Measurements from ENCODE around the gene TNNT3. TPM values are rescaled to one million over a fixed set of nuclear protein-coding genes. Genes with fewer than 3 reads are reported as not detected.

The TNNT3 gene
- total RNA-seq, 4 donors from 2014 or later, result 3.2 to 60.6 (median 29.3) TPM; not detected in 1

DNA sequence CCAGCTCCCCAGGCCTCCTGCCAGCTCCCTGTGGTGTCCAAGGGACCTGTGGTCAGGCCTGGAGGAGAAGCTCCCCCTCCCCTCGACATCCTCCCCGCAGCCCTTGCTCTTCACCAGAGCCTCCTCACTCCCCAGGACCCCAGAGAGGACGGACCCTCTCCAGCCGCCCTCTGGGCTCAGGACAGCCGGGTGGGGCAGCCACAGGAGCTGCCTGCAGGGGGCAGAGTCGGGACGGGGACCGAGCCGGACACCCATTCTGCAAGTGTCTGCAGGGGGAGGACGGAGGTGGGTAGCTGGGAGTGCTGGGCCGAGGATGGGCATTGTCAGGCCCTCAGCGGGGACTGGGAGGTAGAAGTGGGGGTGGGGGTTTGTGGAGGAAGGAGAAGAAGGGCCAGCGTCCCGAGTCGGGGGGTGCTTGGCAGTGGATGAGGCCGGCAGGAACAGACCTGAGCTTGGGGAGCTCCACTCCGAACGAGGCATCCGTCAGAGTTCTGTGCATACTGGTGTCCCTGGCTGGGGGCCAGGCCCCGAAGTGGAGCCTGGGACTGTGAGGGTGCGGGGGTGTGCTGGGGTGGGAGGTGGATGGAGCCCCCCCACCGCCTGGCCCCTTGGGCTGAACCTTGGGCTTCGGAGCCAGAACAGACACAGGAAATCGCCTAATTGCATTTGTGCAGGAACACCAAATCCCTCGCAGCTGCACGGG, 43.0 kb upstream of the TNNT3 start:
- H3K9me3 ChIP-seq, result no peaks in the 10 kb centered on the region
- H3K27me3 ChIP-seq, result no peaks in the 10 kb centered on the region
- peak; percentile 80 to 90 for DNase-seq
- no peaks in the 10 kb centered on the region for H3K36me3 ChIP-seq
- TF ChIP-seq, protein P1, sequence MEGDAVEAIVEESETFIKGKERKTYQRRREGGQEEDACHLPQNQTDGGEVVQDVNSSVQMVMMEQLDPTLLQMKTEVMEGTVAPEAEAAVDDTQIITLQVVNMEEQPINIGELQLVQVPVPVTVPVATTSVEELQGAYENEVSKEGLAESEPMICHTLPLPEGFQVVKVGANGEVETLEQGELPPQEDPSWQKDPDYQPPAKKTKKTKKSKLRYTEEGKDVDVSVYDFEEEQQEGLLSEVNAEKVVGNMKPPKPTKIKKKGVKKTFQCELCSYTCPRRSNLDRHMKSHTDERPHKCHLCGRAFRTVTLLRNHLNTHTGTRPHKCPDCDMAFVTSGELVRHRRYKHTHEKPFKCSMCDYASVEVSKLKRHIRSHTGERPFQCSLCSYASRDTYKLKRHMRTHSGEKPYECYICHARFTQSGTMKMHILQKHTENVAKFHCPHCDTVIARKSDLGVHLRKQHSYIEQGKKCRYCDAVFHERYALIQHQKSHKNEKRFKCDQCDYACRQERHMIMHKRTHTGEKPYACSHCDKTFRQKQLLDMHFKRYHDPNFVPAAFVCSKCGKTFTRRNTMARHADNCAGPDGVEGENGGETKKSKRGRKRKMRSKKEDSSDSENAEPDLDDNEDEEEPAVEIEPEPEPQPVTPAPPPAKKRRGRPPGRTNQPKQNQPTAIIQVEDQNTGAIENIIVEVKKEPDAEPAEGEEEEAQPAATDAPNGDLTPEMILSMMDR (IDR thresholded peaks at IDR 0.05), result peak; percentile 25 to 38 (median 32)
- TF ChIP-seq POLR2A (IDR thresholded peaks at IDR 0.05), result no peak
- peak overlapping the region in 1 of 2 donors; percentile 13 for H3K4me3 ChIP-seq
- peaks cover 0 to 21% of the 10 kb centered on the region in 2 donors for H3K4me1 ChIP-seq
- intact Hi-C loops (cut with DNase I; ENCODE audit: low total_unique reads), result no loop called here
- peak overlapping the region; percentile 86 to 89 for H3K27ac ChIP-seq

DNA sequence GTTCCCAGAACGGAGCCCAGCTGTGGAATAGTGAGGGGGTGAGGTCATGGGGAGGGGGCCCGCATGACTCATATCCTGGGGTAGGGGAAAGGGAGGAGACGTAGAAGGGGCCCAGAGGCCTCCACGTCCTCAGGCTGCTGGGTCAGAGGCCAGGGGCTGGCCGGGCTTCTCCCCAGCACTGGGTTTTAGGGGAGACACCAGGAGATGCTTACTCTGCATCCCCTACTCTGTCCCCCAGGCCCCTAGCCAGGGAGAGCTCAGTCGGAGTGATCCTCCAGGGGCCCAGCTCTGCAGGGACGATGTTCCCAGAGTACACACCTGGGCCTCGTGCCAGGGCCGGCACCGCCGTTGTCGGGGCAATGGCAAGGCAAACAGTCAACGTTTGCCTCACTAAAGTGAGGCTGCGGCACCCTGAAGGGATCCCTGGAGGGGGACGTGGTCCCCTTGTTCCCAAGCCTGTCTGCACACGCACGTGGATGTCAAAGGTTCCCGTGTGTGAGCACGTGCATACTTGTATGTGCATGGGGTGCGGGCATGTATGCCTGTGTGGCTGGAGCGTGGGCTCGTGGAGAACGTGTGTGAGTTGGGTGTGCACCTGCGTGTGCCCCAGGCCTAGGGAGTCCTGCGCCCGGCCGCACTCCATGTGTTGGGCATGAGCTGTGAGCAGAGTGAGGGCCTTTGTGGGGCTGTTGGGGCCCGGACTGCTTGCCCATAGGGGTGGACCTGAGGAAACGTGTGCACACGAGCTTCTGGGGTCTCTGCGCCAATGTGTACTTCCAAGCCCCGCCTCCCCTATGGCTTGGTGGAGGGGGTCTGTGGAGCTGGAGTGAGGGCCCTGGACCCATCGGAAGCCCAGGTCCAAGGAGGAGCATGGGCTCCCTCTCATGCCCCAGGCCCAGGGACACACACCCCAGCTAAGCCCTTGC, 42.0 kb upstream of the TNNT3 start:
- Histone ChIP-seq H3K27ac (peak overlapping the region; percentile 86 to 89), H3K27me3 (no peaks in the 10 kb centered on the region), H3K36me3 (no peaks in the 10 kb centered on the region), H3K9me3 (no peaks in the 10 kb centered on the region), H3K4me3 (no peak overlapping the region), H3K4me1 (peaks cover 0 to 28% of the 10 kb centered on the region in 2 donors)
- TF ChIP-seq, protein P1 (IDR thresholded peaks at IDR 0.05), result no peak
- no peak for TF ChIP-seq POLR2A (IDR thresholded peaks at IDR 0.05)
- intact Hi-C loops (cut with DNase I; ENCODE audit: low total_unique reads), result no loop called here
- peak; percentile 69 to 82 for DNase-seq

DNA sequence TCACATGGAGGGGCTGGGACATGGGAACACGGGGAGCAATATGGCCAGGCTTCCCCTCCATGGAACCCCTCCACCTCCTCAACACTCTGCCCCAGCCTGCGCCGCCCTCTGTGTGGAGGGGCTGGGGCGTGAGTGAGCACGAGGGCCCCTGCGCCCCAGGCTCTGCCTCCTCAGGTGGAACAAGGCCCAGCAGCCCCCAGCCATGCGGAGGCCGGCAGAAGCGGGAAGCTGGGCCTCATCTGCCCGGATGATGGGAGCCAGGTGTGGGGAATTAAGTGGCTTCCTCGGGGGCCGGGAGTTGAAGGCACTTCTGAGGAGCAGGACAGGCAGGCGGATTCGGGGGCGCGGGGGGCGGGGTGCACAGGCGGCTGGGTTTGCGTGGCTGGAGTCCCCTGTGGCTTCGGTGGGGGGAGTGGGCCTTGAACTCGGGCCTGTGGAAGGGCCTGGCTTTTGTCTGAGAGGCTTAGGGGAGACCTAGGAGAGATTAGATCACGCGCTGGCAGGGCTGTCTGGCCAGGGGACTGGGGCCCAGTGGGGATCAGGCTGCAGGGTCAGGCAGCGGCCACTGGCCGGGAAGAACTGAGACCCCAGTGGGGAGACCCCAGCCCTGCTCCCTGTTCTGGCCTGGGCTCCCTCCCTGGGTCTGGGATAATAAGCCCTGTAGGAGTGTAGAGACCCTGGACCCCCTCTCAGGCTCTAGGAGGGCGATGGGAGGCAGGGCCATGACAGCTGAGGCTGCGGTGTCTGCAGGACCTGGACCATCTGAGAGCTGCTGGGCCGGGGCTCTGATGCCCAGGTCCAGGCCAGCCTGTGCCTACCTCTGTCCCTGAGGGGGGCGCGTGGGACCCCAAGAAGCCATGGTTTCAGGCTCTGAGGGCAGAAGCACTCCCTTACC, 41.1 kb upstream of the TNNT3 start:
- no peaks in the 10 kb centered on the region for H3K36me3 ChIP-seq
- peaks cover 0 to 28% of the 10 kb centered on the region in 2 donors for H3K4me1 ChIP-seq
- peak overlapping the region; percentile 86 to 89 for H3K27ac ChIP-seq
- H3K9me3 ChIP-seq, result no peaks in the 10 kb centered on the region
- no peaks in the 10 kb centered on the region for H3K27me3 ChIP-seq
- DNase-seq, result peak; percentile 55 to 72
- H3K4me3 ChIP-seq, result no peak overlapping the region
- intact Hi-C loops (cut with DNase I; ENCODE audit: low total_unique reads), result no loop called here
- TF ChIP-seq POLR2A (IDR thresholded peaks at IDR 0.05), result no peak
- TF ChIP-seq, protein P1 (IDR thresholded peaks at IDR 0.05), result no peak

DNA sequence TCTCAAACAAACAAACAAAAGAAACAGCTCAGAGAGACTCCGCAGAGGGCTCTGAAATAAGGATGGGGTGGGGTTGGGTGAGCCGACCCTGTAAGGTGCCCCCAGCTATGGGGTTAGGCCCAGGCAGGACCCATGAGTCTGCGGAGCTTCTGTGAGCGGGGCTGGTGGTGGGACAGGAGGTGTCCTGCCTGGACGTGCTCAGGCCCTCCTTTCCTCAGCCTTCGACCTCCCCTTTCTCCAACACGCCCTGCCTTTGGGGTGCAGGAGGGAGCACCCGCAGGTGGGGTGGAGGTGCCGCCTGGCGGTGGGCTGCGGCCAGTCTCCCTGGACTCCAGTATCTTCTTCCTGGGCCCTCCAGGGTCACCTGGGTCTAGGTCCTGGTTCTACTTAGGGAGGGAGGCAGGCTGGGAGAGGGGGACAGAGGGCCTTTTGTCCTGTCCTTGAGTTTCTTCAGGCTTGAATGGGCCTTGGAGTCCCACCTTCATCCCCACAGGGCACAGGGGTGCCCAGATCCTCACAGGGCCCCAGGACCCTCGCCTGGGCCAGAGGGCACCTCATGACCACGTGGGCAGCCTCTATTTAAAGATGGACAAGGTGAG, 40.1 kb upstream of the TNNT3 start:
- TF ChIP-seq, protein P1 (IDR thresholded peaks at IDR 0.05), result no peak
- TF ChIP-seq POLR2A (IDR thresholded peaks at IDR 0.05), result no peak
- Histone ChIP-seq H3K27me3 (no peaks in the 10 kb centered on the region), H3K36me3 (no peaks in the 10 kb centered on the region), H3K27ac (peak overlapping the region; percentile 86 to 89), H3K9me3 (no peaks in the 10 kb centered on the region), H3K4me1 (peaks cover 0 to 28% of the 10 kb centered on the region in 2 donors), H3K4me3 (no peak overlapping the region)
- intact Hi-C loops (cut with DNase I; ENCODE audit: low total_unique reads), result no loop called here
- peak; percentile 15 to 26 for DNase-seq

Data from uterus (tissue), 4 donors.